Measurements from ENCODE around the gene TMEM61.

DNA sequence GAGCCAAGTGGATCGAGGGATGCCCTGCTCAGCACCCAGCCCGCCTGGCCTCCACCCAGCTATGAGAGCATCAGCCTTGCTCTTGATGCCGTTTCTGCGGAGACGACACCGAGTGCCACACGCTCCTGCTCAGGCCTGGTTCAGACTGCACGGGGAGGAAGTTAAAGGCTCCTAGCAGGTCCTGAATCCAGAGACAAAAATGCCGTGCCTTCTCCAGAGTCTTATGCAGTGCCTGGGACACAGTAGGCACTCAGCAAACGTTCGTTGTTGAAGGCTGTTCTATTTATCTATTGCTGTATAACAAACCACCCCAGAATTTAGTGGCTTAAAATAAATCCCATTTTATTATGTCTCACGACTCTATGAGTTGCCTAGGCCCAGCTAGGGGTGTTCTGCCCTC is 11.5 kb downstream of the TMEM61 start:
- no peak for TF ChIP-seq CTCF (IDR thresholded peaks at IDR 0.05)
- TF ChIP-seq POLR2A (IDR thresholded peaks at IDR 0.05), result no peak

All from right lobe of liver (tissue), 4 donors.